Smooth muscle cell (in vitro differentiated cells): Measurements from ENCODE around the gene REG3A. TPM values are rescaled to one million over a fixed set of nuclear protein-coding genes. Genes with fewer than 3 reads are reported as not detected.

Experiments
- DNase-seq: peaks from one replicate; lab custom pipeline; 2025; ENCODE audit not compliant: unreplicated experiment; lab: John Stamatoyannopoulos, UW
- H2AFZ ChIP-seq: fragments of 200-600 bp; sonication (generic); 2 replicates; pipeline ENCODE4 v1.6.0; 2016; ENCODE audit warnings: antibody characterized with exemption, low read depth, mild to moderate bottlenecking
- H3F3A ChIP-seq: fragments of 200-600 bp; sonication (generic); 2 replicates; pipeline ENCODE4 v1.6.0; 2017; ENCODE audit warnings: antibody characterized with exemption, low read depth
- H3K27ac ChIP-seq: fragments of 200-600 bp; sonication (generic); 2 replicates; pipeline ENCODE4 v1.5.1; 2016; ENCODE audit warnings: low read depth, mild to moderate bottlenecking
- H3K27me3 ChIP-seq: fragments of 200-600 bp; sonication (generic); 2 replicates; pipeline ENCODE4 v1.6.1; 2016; ENCODE audit warnings: low read depth, mild to moderate bottlenecking
- H3K36me3 ChIP-seq: fragments of 200-600 bp; sonication (generic); 2 replicates; pipeline ENCODE4 v1.5.1; 2016; ENCODE audit warnings: low read depth
- H3K4me1 ChIP-seq: fragments of 200-600 bp; sonication (generic); 2 replicates; pipeline ENCODE4 v1.5.1; 2016; ENCODE audit warnings: low read depth
- H3K4me2 ChIP-seq: fragments of 200-600 bp; sonication (generic); 2 replicates; pipeline ENCODE4 v1.6.0; 2016; ENCODE audit warnings: mild to moderate bottlenecking
- H3K4me3 ChIP-seq: fragments of 200-600 bp; sonication (generic); 2 replicates; pipeline ENCODE4 v1.5.1; 2016; ENCODE audit warnings: mild to moderate bottlenecking
- H3K79me2 ChIP-seq: fragments of 200-600 bp; sonication (generic); 2 replicates; pipeline ENCODE4 v1.6.0; 2016; ENCODE audit warnings: low read depth, mild to moderate bottlenecking
- H3K9ac ChIP-seq: fragments of 200-600 bp; sonication (generic); 2 replicates; pipeline ENCODE4 v1.6.0; 2016; ENCODE audit warnings: low read depth
- H3K9me3 ChIP-seq: fragments of 200-600 bp; sonication (generic); replicated peaks from 2 replicates; pipeline ENCODE4 v1.5.1; 2016; ENCODE audit warnings: low read depth
- H4K20me1 ChIP-seq: fragments of 200-600 bp; sonication (generic); 2 replicates; pipeline ENCODE4 v1.6.0; 2016; ENCODE audit warnings: low read depth
- WGBS: methylation state at CpG from one replicate; pipeline ENCODE4 v1.1.7; 2016; ENCODE audit warnings: low lambda C conversion rate; 5-methylcytosine and 5-hydroxymethylcytosine counted together
- polyA plus RNA-seq: library from polyadenylated mRNA; unstranded; fragments of >200 nt; fragmentation: Nextera tagmentation; extraction: Ambion mirVana; gene quantifications from 2 replicates; pipeline ENCODE4 v1.2.1, GENCODE V29; 2016
- total RNA-seq: library from RNA; depleted of rRNA; stranded (reverse); fragments of >200 nt; gene quantifications from 2 replicates; pipeline ENCODE4 v1.2.3, GENCODE V29; 2014
- TF ChIP-seq, protein P1 (sequence below): fragments of 200-600 bp; sonication (generic); IDR thresholded peaks from 2 replicates; pipeline ENCODE4 v1.5.1; 2017; ENCODE audit warnings: borderline replicate concordance, mild to moderate bottlenecking, antibody characterized with exemption; ENCODE audit not compliant: insufficient read depth, poor library complexity, severe bottlenecking

Gene REG3A
- total and polyA plus RNA-seq, 2 experiments from 2014 or later, result not detected

DNA sequence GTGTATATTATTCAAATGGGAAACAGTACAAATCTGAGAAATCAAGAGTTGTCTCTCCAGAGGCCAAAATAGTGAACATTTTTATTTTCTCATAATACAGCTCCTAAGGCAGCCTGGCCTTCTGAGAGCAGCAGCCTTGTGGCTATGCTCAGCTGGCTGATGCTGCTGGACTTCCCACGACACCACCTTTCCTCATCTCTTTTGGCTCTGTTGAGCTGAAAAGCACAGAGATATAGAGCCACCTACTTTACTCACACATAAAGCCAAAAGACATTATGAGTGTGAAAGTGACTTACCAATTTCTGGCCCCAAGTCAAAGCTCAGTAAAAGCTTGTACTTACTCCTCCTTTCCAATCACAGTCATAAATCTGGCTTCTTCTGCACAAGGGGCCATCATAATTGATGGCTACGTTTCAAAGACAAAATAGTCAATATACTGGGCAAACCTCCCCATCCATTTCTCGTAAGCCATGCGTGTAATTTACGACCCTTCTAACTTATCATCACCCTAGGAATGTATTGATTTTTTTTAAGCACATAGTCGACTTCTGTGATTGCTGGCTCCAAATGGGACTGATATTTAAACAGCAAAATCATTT is 18.6 kb upstream of the REG3A start:
- Histone ChIP-seq H3K4me3 (no peak overlapping the region), H3F3A (no peaks in the 10 kb centered on the region)
- 68% methylated on average over 6 of the region's 6 CpGs for WGBS

DNA sequence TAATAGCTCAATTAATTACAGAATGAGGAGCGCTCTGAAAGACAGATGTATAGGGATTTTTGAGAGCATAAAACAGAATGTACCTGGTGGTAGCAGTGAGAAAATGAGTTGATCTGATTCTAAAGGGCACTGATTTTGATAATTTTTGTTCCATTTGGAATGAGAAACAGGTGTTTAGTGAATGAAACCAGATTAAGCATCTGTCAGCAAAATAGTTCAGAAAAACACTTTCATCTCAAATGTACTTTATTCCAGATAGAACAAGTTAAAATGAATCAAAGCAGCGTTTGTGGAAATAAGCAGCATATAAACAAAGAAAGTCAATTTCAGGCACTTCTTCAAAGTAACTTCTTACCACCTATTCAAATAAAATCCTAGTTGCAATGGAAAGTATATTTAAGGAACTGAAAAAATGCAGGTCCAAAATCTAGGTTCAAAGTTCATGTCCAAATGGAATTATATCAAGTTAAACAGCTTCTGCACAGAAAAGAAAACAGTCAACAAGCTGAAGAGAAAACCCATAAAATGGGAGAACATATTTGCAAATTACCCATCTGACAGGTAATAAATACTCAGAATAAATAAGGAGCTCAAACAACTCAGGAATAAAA is 11.9 kb upstream of the REG3A start:
- H3K27me3 ChIP-seq, result no peaks in the 10 kb centered on the region
- 85% methylated on average over 2 of the region's 2 CpGs for WGBS
- no peaks in the 10 kb centered on the region for H3F3A ChIP-seq
- no peak overlapping the region for H3K4me2 ChIP-seq
- DNase-seq, result no peak
- H3K79me2 ChIP-seq, result no peaks in the 10 kb centered on the region
- no peak overlapping the region for H2AFZ ChIP-seq
- H3K4me1 ChIP-seq, result no peaks in the 10 kb centered on the region
- H4K20me1 ChIP-seq, result no peaks in the 10 kb centered on the region
- TF ChIP-seq, protein P1, sequence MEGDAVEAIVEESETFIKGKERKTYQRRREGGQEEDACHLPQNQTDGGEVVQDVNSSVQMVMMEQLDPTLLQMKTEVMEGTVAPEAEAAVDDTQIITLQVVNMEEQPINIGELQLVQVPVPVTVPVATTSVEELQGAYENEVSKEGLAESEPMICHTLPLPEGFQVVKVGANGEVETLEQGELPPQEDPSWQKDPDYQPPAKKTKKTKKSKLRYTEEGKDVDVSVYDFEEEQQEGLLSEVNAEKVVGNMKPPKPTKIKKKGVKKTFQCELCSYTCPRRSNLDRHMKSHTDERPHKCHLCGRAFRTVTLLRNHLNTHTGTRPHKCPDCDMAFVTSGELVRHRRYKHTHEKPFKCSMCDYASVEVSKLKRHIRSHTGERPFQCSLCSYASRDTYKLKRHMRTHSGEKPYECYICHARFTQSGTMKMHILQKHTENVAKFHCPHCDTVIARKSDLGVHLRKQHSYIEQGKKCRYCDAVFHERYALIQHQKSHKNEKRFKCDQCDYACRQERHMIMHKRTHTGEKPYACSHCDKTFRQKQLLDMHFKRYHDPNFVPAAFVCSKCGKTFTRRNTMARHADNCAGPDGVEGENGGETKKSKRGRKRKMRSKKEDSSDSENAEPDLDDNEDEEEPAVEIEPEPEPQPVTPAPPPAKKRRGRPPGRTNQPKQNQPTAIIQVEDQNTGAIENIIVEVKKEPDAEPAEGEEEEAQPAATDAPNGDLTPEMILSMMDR, result no peak
- no peak overlapping the region for H3K9ac ChIP-seq
- H3K4me3 ChIP-seq, result no peak overlapping the region
- no peaks in the 10 kb centered on the region for H3K9me3 ChIP-seq
- H3K27ac ChIP-seq, result no peak overlapping the region
- no peaks in the 10 kb centered on the region for H3K36me3 ChIP-seq

More for the DNA sequence above, 18.6 kb upstream of the REG3A start:
- H2AFZ ChIP-seq, result no peak overlapping the region
- TF ChIP-seq, protein P1, result no peak
- no peak overlapping the region for H3K9ac ChIP-seq
- no peak overlapping the region for H3K4me2 ChIP-seq
- DNase-seq, result no peak
- peaks cover 3% of the 10 kb centered on the region for H3K9me3 ChIP-seq
- no peaks in the 10 kb centered on the region for H3K36me3 ChIP-seq
- no peaks in the 10 kb centered on the region for H4K20me1 ChIP-seq
- H3K27ac ChIP-seq, result no peak overlapping the region
- no peaks in the 10 kb centered on the region for H3K27me3 ChIP-seq
- no peaks in the 10 kb centered on the region for H3K79me2 ChIP-seq
- H3K4me1 ChIP-seq, result no peaks in the 10 kb centered on the region

DNA sequence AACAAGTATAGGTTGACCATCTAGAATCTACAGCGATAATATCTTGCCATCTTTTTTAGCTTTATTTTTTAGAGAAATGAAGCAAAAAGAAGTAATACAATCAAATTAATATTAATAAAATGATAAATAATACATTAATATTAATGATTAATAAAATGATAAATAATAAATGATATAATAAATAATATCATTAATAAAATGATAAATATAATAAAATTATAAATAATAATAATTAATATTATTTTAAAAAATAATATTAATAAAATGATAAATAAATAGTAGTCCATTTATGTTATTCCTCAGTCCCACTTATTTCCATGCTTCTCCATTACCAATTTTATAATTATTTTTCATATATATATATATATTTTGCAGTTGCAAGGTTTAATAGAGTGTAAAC is 3.2 kb upstream of the REG3A start:
- no peak for DNase-seq
- H3K9me3 ChIP-seq, result no peaks in the 10 kb centered on the region
- no peak overlapping the region for H3K27ac ChIP-seq
- 94% methylated on average over 1 of the region's 1 CpG for WGBS
- no peaks in the 10 kb centered on the region for H3K36me3 ChIP-seq
- no peaks in the 10 kb centered on the region for H3F3A ChIP-seq
- TF ChIP-seq, protein P1, result no peak
- H3K79me2 ChIP-seq, result no peaks in the 10 kb centered on the region
- no peak overlapping the region for H3K4me3 ChIP-seq
- no peak overlapping the region for H2AFZ ChIP-seq
- H3K4me1 ChIP-seq, result no peaks in the 10 kb centered on the region
- no peak overlapping the region for H3K4me2 ChIP-seq
- H4K20me1 ChIP-seq, result no peaks in the 10 kb centered on the region
- no peak overlapping the region for H3K9ac ChIP-seq
- H3K27me3 ChIP-seq, result no peaks in the 10 kb centered on the region

- Histone ChIP-seq H3K79me2 (no peaks in the 10 kb centered on the region), H4K20me1 (no peaks in the 10 kb centered on the region), H3K27ac (no peak overlapping the region), H3K36me3 (no peaks in the 10 kb centered on the region), H3K4me3 (no peak overlapping the region), H2AFZ (no peak overlapping the region), H3K9me3 (no peaks in the 10 kb centered on the region), H3K27me3 (no peaks in the 10 kb centered on the region), H3K4me1 (no peaks in the 10 kb centered on the region), H3F3A (no peaks in the 10 kb centered on the region), H3K4me2 (no peak overlapping the region), H3K9ac (no peak overlapping the region)
- DNase-seq, result no peak
- 62% methylated on average over 2 of the region's 2 CpGs for WGBS
- TF ChIP-seq, protein P1, result no peak
Measured at GRCh38 chr2:79162132-79162531, 2.6 kb upstream of the REG3A start.
